GM12872 (cell line): Measurements from ENCODE around the gene SLC7A4.

Experiments
- TF ChIP-seq, protein P1 (sequence below): IDR thresholded peaks from 3 replicates; pipeline ENCODE4 v1.5.1; 2011; ENCODE audit warnings: low read depth, mild to moderate bottlenecking, low read length, moderate library complexity; ENCODE audit not compliant: insufficient read depth

SLC7A4 gene

GRCh38 chr22:20979940-20980453, 52.4 kb downstream of the SLC7A4 start:
- TF ChIP-seq, protein P1, sequence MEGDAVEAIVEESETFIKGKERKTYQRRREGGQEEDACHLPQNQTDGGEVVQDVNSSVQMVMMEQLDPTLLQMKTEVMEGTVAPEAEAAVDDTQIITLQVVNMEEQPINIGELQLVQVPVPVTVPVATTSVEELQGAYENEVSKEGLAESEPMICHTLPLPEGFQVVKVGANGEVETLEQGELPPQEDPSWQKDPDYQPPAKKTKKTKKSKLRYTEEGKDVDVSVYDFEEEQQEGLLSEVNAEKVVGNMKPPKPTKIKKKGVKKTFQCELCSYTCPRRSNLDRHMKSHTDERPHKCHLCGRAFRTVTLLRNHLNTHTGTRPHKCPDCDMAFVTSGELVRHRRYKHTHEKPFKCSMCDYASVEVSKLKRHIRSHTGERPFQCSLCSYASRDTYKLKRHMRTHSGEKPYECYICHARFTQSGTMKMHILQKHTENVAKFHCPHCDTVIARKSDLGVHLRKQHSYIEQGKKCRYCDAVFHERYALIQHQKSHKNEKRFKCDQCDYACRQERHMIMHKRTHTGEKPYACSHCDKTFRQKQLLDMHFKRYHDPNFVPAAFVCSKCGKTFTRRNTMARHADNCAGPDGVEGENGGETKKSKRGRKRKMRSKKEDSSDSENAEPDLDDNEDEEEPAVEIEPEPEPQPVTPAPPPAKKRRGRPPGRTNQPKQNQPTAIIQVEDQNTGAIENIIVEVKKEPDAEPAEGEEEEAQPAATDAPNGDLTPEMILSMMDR, result no peak

DNA sequence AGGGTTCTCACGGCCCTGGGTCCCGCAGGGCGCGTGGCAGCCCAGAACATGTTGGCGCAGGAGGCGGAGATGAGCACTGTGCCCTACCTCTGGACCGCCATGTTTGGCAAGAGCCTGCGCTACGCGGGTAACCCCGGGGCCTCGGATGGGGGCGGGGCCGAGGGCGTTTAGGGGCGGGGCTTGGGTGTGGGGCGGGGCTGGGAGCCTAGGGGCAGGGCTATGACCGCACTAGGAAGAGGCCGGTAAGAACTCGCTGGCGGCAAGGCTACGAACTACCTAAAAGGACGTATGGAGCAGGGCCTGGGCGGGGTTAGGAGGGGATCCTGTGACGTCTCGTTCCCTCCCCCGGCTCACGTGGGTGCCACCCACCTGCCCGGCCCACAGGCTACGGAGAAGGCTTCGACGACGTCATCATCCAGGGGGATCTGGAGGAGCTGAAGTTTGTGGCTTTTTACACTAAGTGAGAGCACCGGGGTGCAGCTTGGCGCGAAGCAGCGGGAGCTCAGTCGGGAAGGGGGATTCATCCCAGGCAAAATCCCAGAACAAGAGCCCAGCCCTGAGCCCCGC, 53.0 kb downstream of the SLC7A4 start:
- TF ChIP-seq, protein P1, result no peak
